BLaER1 treated with 17β-estradiol and CSF1 and Interleukin-3, amounts not matched to agents 10 nM and 100 nM (cell line): ENCODE data around the gene DNAH1.
A peak's percentile ranks its signal among the peaks of the same experiment; 100 is the strongest.

Experiments used
- H3K27ac ChIP-seq, 11 experiments: shearing (Covaris generic); formaldehyde crosslinking; 2 replicates each; pipeline ENCODE4 v1.8.1; 2022
- H3K27me3 ChIP-seq, 11 experiments: shearing (Covaris generic); formaldehyde crosslinking; 2 replicates each; pipeline ENCODE4 v1.8.1; 2022
- H3K36me3 ChIP-seq, 11 experiments: shearing (Covaris generic); formaldehyde crosslinking; 2 replicates each; pipeline ENCODE4 v1.8.1; 2022
- H3K4me1 ChIP-seq, 10 experiments: shearing (Covaris generic); formaldehyde crosslinking; 2 replicates each; pipeline ENCODE4 v1.8.1; 2022
- H3K4me2 ChIP-seq, 11 experiments: shearing (Covaris generic); formaldehyde crosslinking; 2 replicates each; pipeline ENCODE4 v1.8.1; 2022
- H3K4me3 ChIP-seq, 10 experiments: shearing (Covaris generic); formaldehyde crosslinking; 2 replicates each; pipeline ENCODE4 v1.8.1; 2022
- H3K9ac ChIP-seq, 11 experiments: shearing (Covaris generic); formaldehyde crosslinking; 2 replicates each; pipeline ENCODE4 v1.8.1; 2022
- H3K9me3 ChIP-seq, 11 experiments: shearing (Covaris generic); formaldehyde crosslinking; replicated peaks in 1 of 11; 2 replicates each; pipeline ENCODE4 v1.8.1; 2022
- H4K20me1 ChIP-seq, 11 experiments: shearing (Covaris generic); formaldehyde crosslinking; 2 replicates each; pipeline ENCODE4 v1.8.1; 2022
- Cebpa-rat ChIP-seq, 11 experiments: shearing (Covaris generic); IDR thresholded peaks; 2 replicates each; pipeline ENCODE4 v1.8.1; 2022

The DNAH1 gene

DNA sequence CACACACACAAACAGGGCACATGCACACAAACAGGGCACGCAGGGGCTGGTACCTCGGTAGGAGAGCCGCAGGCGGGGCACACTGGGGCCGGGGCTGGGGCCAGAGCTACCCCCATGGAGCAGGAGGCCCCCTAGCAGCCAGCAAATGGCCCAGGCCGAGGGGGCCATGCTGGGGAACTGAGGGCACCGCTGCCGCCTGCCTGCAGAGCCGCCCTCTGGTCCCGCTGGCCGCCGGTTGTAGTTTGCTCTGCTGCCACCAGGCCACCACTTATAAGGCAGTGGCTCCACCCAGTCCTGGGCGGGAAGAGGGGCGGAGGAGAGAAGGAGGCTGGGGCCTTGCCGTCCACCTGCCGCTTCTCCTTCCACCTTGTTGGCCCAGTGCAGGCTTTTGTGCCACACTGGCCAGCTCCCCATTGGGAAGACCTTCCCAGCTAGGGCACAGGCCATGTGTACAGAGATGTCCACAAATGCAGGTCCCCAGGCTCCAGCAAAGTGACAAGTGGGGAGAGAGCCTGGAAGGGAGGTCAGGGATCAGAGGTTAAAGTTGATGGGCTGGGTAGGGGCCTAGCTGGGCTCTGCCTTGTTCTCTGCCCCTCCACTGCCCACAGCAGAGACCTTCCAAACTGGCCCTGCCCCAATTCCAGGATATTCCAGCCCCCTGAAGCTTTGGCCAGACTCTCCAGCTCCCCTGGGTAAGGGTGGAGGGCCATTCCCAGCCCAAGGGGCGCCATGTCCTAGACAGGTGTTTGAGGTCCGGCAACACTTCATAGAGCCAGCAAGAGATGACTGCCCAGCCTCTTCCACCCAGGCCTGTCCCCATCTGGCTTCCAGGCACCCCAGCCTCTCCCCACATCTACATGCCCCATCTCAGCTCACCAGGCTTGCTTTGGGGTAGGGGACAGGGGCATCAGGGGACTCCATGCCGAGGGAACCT is 129.0 kb downstream of the DNAH1 start, which contains the start of gene SEMA3G:
Gene SEMA3G (minus strand): TSS at position 244 of the 934 bp plus-strand sequence. CDS start 76 bp downstream, at position 168.
- Histone ChIP-seq H3K4me1 (peaks cover 33 to 57% (median 42%) of the 10 kb centered on the region in 10 experiments), H3K9ac (peak within 1 kb of the TSS in 8 of 11 experiments; percentile 14 to 68 (median 52); a peak in 13 of 22 replicates), H3K27me3 (peaks cover 6 to 65% (median 50%) of the 10 kb centered on the region in 11 experiments; a peak in 21 of 22 replicates), H3K4me3 (peak within 1 kb of the TSS in 8 of 10 experiments; percentile 28 to 68 (median 54); a peak in 15 of 20 replicates), H3K36me3 (peaks cover 0 to 19% (median 0%) of the 10 kb centered on the region in 11 experiments; a peak in 6 of 22 replicates), H3K4me2 (peak within 1 kb of the TSS; percentile 77 to 99 (median 94)), H4K20me1 (peaks cover 0 to 46% (median 25%) of the 10 kb centered on the region in 11 experiments; a peak in 13 of 22 replicates), H3K27ac (peak within 1 kb of the TSS in 7 of 11 experiments; percentile 22 to 47 (median 36); a peak in 9 of 22 replicates), H3K9me3 (no peaks in the 10 kb centered on the region)
- TF ChIP-seq Cebpa-rat (IDR thresholded peaks at IDR 0.05) = no peak

DNA sequence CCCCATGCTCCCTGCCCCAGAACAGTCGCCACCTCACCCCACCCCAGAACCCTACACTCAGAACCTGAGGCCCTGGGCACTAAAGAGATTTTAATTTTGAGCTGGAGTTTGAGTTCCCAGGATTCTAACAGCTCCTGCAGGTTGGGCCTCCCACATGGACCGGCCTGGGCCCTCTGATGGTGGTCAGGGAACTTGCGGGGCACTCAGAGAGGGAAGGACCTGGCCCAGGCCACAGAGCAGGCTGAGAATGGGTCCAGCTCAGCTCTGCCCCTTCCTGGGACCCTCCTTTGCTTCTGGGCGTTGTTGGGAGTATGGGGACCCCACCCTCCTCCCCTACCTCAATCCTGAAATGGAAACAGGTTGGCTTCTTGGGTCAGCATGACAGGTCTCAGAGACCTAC is 129.9 kb downstream of the DNAH1 start:
- H4K20me1 ChIP-seq = peaks cover 0 to 42% (median 25%) of the 10 kb centered on the region in 11 experiments; a peak in 13 of 22 replicates
- H3K4me2 ChIP-seq = peak overlapping the region in 4 of 11 experiments; percentile 7 to 77 (median 23); a peak in 1 of 22 replicates
- no peak for TF ChIP-seq Cebpa-rat (IDR thresholded peaks at IDR 0.05)
- H3K27ac ChIP-seq = no peak overlapping the region
- no peaks in the 10 kb centered on the region for H3K9me3 ChIP-seq
- H3K4me3 ChIP-seq = no peak overlapping the region
- H3K9ac ChIP-seq = no peak overlapping the region; a peak in 1 of 22 replicates
- peaks cover 33 to 66% (median 45%) of the 10 kb centered on the region in 10 experiments for H3K4me1 ChIP-seq
- peaks cover 6 to 56% (median 41%) of the 10 kb centered on the region in 11 experiments; a peak in 21 of 22 replicates for H3K27me3 ChIP-seq
- peaks cover 0 to 10% (median 0%) of the 10 kb centered on the region in 11 experiments; a peak in 5 of 22 replicates for H3K36me3 ChIP-seq

DNA sequence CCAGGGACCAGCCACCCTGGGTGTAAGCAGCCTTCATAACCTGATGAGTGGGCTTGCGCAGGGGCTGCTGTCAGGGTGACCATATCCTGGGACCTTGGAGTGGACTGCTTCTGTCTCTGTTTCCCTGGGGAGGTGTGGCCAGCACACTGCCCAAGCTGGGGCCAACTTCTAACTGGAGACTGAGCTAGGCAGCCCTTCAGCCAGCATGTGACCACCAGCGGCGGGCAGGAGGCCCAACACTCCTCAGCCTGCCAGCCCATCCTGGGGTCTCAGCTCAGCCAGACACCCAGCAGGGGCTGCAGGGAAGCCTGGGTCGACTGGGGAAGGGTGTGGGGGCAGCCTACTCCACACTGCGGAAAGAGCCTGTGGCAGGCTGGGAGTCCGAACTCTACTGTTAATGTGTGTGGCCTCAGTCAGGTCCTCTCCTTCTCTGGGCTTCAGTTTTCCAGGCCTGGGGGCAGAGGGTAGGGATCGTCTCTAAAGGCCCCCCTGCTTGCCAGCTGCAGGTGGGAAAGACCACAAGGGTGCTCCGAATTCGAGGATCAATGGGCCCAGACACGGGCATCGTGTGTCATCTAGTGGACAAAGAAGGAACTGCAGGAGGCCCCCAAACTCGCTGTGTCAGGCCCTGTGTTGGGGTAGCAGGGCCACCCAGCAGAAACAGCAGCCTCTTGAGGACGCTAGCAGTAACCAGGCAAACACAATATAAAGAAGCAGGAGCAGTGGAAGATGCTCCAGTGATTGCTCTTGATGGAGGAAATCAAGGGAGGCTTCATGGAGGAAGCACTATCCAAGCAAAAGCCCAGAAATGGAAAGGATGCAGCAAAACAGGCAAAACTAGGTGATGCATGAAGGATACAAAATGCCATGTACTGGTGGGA is 130.8 kb downstream of the DNAH1 start:
- Histone ChIP-seq H3K27ac (no peak overlapping the region), H3K4me3 (no peak overlapping the region), H4K20me1 (peaks cover 0 to 39% (median 24%) of the 10 kb centered on the region in 11 experiments; a peak in 13 of 22 replicates), H3K27me3 (peaks cover 6 to 49% (median 33%) of the 10 kb centered on the region in 11 experiments; a peak in 21 of 22 replicates), H3K36me3 (peaks cover 0 to 2% (median 0%) of the 10 kb centered on the region in 11 experiments; a peak in 3 of 22 replicates), H3K9me3 (no peaks in the 10 kb centered on the region), H3K4me1 (peaks cover 33 to 59% (median 44%) of the 10 kb centered on the region in 10 experiments), H3K4me2 (peak overlapping the region in 4 of 11 experiments; percentile 6 to 28 (median 12); a peak in 3 of 22 replicates), H3K9ac (no peak overlapping the region)
- TF ChIP-seq Cebpa-rat (IDR thresholded peaks at IDR 0.05) = no peak

DNA sequence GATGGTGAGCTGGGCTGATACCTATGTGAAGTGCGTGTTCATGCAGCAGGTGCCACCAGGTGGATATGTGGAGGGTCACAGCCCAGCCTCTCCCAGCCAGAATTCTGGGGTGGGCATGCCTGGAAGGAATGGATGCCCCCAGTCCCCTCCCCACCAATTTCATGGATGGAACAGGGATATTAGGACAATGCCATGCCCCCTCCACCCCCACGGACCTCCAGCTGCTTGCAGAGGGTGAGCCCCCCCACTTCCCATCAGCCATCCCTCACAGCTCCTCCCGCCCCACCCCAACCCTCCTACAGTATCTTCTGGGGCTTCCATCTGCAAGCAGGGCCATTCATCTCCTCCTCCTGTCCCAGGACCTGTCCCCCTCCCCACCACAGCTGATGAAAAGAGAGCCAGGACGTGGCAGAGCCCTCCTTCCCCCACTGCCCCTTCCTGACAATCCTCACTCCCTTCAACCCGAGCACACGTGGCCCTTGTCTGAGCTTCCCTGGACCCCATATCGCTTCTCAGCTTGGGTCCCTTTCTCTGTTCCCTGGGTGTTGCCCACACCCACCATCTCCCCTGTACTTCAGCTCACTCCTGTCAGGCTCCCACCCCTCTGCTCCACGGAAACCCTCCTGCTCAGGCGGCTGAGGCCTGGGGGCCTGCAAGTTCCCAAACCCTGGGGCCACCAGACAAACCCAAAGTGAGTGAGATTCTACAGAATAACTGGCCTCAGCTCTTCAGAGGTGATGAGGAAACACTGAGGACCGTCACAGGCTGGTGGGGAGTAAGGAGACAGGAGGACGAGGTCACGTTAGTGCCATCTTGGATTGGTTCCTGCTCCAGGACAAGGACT is 131.6 kb downstream of the DNAH1 start:
- H4K20me1 ChIP-seq = peaks cover 0 to 34% (median 16%) of the 10 kb centered on the region in 11 experiments; a peak in 12 of 22 replicates
- peak overlapping the region in 1 of 11 experiments; percentile 8; a peak in 1 of 22 replicates for H3K4me2 ChIP-seq
- TF ChIP-seq Cebpa-rat (IDR thresholded peaks at IDR 0.05) = no peak
- H3K4me3 ChIP-seq = no peak overlapping the region
- peaks cover 28 to 53% (median 44%) of the 10 kb centered on the region in 10 experiments for H3K4me1 ChIP-seq
- peaks cover 6 to 40% (median 24%) of the 10 kb centered on the region in 11 experiments; a peak in 21 of 22 replicates for H3K27me3 ChIP-seq
- no peak overlapping the region for H3K27ac ChIP-seq
- no peaks in the 10 kb centered on the region for H3K9me3 ChIP-seq
- no peaks in the 10 kb centered on the region for H3K36me3 ChIP-seq
- H3K9ac ChIP-seq = 0 out of 22 replicates have a peak overlapping the region, but pooled peaks of 2 of the 11 experiments have one; percentile 6 to 29
